Esophagus muscularis mucosa (tissue), 3 donors: Measurements from ENCODE around the gene TAF5.

Experiments
- CTCF ChIP-seq, 3 experiments: fragments of 200-600 bp in 2 of 3; fragments of 450-650 bp in 1 of 3; sonication (generic) in 2 of 3; IDR thresholded peaks; one replicate each; pipeline ENCODE4 v1.5.1; 2017 to 2019; ENCODE audit warnings: antibody characterized with exemption in 3 of 3, mild to moderate bottlenecking in 2 of 3, moderate library complexity in 1 of 3
- POLR2A ChIP-seq: fragments of 450-650 bp; IDR thresholded peaks from one replicate; pipeline ENCODE4 v1.6.1; 2017; ENCODE audit warnings: antibody characterized with exemption, moderate library complexity, mild to moderate bottlenecking, low read depth

GRCh38 chr10:103396789-103397087 is 29.0 kb downstream of the TAF5 start:
- TF ChIP-seq CTCF (IDR thresholded peaks at IDR 0.05) (no peak), POLR2A (no peak)
